Measurements from ENCODE around the gene ZNF239.
"Not testable (repeated sequence)": the region's sequence is repeated elsewhere in the genome, so short reads cannot be mapped to it uniquely, and the experiment has no call there.

Gene ZNF239

DNA sequence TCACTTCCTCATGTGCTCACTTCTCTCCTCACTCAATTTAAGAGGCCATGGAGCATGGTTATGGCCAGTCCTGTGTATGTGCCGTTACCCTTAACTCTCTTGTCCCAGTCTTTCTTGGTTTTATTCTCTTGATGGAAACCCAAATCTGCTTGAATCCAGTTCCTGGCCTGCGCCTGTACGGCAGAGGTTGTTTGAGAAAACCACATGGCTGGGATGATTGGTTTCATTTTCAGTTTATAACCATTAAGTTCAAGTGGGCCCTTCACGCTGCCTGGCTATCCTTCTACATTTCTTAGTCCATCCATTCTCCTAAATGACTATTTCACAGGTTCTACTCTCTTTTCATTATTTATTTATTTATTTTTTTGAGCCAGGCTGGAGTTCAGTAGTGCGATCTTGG, 1.6 kb upstream of the ZNF239 start:
- no peak for DNase-seq

DNA sequence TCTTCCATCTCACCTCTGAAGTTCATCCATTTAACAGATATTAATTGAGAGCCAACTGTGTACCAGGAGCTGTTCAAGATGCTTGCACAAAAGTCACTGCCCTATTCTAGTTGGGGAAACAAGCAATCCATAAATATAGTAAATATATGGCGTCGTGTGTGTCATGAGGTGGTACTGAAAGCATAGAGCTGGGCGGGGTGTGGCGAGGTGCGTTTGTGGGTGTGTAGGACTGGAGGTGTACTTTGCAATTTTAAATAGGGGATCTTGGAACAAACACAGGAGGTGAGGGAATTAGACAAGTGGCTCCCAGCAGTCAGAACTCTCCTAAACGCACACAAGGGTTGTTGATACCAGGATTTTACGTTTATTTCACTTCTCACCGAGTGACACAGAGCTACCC, 490 bp upstream of the ZNF239 start:
- no peak for DNase-seq

DNA sequence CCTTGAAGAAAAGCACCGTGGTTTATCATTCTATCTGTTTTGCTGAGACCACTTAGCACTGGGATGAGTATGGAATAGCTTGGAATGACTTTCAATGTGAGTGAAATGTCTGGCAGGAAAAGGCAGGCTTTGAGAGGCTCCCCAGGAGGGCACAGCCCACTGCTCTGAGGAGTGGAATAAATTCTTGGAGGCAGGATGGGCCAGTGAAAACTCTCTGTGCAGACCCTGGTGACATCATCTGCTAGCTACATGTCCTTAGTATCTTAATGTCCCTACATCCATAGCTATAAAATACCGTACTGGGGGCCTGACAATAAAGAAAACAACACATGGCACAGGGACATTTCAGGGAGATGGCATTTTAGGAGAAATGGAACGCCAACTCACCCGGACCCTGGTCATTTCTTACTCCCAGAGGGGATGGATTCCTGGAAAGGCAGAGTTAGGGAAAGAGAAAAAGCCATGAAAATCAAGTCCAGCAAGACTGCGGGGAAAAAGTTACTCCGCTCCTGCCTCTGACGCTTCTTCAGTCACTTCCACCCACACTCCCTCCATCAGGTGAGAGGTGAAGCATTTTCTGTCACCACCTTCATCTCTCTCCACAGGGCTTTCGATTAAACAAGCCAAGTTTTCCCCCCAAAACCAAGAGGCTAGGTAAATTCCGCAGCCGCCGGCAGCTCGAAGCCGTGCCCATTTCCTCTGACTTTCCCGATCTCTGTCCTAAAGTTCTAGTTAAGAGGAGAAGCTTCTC, 991 bp downstream of the ZNF239 start:
- no peak for DNase-seq

DNA sequence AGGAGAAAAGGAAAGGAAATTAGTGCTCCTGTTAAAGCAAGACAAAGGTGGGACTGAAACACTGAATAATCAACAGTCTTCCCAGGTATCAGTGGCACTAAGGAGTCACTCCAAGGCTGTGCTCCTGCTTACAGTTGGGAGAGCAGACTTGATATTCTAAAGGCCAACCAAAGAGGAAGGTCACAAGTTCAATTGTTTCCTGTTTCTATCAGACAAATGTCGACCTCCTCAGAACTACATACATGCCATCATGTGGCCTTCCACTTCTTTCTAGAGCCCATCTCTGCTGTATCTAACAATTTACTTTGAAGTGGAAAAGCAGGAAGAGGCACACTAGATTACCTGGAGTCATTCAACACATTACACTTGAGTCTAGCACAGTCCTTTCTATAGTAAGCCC, 3.4 kb downstream of the ZNF239 start:
- no peak for DNase-seq

DNA sequence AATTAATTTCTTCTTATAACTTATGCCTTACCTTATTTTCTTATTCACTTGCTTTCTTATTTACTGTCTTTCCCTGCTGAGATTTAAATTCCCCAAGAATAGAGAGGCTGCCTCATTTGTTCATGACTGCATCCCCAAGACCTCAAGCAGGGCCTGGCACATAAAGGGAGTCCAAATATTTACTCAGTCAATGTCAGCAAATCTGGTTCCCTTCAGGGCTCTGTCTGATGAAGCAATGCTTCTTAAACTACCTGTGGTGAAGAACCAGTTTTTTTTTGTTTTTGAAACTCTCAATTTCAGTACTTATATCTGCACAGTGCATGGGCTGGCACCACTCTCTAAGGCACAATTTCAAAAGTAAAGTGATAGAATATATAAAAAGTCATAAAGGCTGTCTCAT, 4.7 kb downstream of the ZNF239 start:
- no peak for DNase-seq

DNA sequence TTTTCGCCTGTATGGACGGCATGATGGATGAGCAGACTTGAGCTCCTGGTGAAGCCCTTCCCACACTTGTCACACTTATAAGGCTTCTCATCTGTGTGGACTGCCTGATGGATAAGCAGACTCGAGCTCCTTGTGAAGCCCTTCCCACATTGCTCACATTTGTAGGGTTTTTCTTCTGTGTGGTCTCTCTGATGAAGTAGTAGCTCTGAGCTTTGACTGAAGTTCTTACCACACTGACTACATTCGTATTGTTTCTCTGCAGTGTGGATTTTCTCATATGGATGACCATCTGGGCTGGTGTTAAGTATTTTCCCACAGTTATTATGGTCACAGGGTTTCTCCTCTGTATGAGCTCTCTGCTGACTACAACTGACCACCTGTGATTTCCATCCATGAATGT, 17.2 kb downstream of the ZNF239 start:
- DNase-seq = no peak

DNA sequence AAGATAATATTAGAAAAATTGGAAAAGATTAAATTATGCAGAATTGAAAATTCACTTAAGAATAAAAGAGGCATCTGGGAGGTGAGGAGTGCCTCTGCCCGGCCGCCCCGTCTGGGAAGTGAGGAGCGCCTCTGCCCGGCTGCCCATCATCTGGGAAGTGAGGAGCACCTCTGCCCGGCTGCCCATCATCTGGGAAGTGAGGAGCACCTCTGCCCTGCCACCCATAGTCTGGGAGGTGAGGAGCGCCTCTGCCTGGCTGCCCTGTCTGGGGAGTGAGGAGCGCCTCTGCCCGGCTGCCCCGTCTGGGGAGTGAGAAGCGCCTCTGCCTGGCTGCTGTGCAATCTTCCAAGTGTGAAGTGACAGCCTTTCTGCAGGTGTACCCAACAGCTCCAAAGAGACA, 30.7 kb downstream of the ZNF239 start:
- DNase-seq = not testable (repeated sequence)

DNA sequence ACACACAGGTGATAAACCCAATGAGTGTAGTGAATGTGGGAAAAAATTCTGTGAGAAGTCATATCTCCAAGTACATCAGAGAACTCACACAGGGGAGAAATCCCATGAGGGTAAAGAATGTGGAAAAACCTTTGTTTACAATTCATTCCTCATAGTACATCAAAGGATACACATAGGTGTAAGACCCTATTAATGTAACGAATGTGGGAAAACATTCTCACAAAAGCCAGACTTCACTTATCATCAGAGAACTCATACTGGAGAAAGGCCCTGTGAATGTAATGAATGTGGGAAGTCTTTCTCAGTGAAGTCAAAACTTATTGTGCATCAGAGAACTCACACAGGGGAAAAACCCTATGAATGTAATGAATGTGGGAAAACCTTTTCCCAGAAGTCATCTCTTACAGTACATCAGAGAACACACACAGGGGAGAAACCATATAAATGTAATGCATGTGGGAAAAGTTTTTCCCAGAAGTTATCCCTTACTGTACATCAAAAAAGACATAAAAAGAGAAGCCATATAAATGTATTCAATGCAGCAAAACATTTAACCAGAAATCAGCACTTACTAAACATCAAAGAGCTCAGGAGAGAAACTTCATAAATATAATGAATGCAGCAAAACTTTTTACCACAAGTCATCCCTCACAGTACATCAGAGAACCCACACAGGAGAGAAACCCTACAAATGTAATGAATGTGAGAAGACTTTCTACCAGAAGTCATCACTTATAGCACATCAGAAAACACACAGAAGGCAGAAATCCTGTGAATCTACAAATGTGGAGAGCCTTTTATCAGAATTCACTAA, 49.8 kb downstream of the ZNF239 start:
- DNase-seq = no peak

All from NCI-H2107 (cell line).